WTC11 (cell line): ENCODE results near the gene TMCC1.

ENCODE experiments used
- FOXK1 ChIP-seq: sonication (generic); formaldehyde crosslinking; IDR thresholded peaks from 2 replicates; pipeline ENCODE4 v1.8.0; 2022; ENCODE audit warnings: mild to moderate bottlenecking, moderate library complexity, missing genetic modification reagents
- MYBL2 ChIP-seq: sonication (generic); formaldehyde crosslinking; IDR thresholded peaks from 2 replicates; pipeline ENCODE4 v1.8.1; 2023; ENCODE audit warnings: mild to moderate bottlenecking, moderate library complexity, missing genetic modification reagents
- TF ChIP-seq, protein P1 (sequence below): fragments of 200-600 bp; IDR thresholded peaks from 2 replicates; pipeline ENCODE4 v1.8.0; 2022; ENCODE audit warnings: antibody characterized with exemption

GRCh38 chr3:129662191-129662608 is 231.3 kb downstream of the TMCC1 start:
- no peak for TF ChIP-seq MYBL2 (CRISPR knock-in tag)
- TF ChIP-seq, protein P1, sequence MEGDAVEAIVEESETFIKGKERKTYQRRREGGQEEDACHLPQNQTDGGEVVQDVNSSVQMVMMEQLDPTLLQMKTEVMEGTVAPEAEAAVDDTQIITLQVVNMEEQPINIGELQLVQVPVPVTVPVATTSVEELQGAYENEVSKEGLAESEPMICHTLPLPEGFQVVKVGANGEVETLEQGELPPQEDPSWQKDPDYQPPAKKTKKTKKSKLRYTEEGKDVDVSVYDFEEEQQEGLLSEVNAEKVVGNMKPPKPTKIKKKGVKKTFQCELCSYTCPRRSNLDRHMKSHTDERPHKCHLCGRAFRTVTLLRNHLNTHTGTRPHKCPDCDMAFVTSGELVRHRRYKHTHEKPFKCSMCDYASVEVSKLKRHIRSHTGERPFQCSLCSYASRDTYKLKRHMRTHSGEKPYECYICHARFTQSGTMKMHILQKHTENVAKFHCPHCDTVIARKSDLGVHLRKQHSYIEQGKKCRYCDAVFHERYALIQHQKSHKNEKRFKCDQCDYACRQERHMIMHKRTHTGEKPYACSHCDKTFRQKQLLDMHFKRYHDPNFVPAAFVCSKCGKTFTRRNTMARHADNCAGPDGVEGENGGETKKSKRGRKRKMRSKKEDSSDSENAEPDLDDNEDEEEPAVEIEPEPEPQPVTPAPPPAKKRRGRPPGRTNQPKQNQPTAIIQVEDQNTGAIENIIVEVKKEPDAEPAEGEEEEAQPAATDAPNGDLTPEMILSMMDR, result no peak
- no peak for TF ChIP-seq FOXK1
